Neural crest cell (in vitro differentiated cells): ENCODE data around the gene CMC1. TPM values are rescaled to one million over a fixed set of nuclear protein-coding genes. Genes with fewer than 3 reads are reported as not detected.
A peak's percentile ranks its signal among the peaks of the same experiment; 100 is the strongest.

Experiments
- DNase-seq: peaks from one replicate; pipeline ENCODE4 v3.0.0; 2021; ENCODE audit warnings: low read depth, mixed read lengths, low spot score
- H3K27ac Mint-ChIP-seq: one replicate; pipeline ENCODE4 v1.8.0; 2021; ENCODE audit warnings: mild to moderate bottlenecking, mixed read lengths; ENCODE audit not compliant: unreplicated experiment
- H3K27me3 Mint-ChIP-seq: 2 replicates; pipeline ENCODE4 v1.8.0; 2021; ENCODE audit warnings: low read depth, mild to moderate bottlenecking, mixed read lengths
- H3K36me3 Mint-ChIP-seq: 2 replicates; pipeline ENCODE4 v1.8.0; 2021; ENCODE audit warnings: low read depth, mild to moderate bottlenecking, mixed read lengths
- H3K4me1 Mint-ChIP-seq: 2 replicates; pipeline ENCODE4 v1.8.0; 2021; ENCODE audit warnings: mixed read lengths
- H3K4me3 Mint-ChIP-seq: one replicate; pipeline ENCODE4 v1.8.0; 2021; ENCODE audit warnings: mild to moderate bottlenecking, mixed read lengths
- H3K9me3 Mint-ChIP-seq: 2 replicates; pipeline ENCODE4 v1.8.0; 2021; ENCODE audit warnings: mixed read lengths
- total RNA-seq: library from RNA; stranded (reverse); gene quantifications from 2 replicates; pipeline ENCODE4 v1.2.1, GENCODE V29; 2021
- TF ChIP-seq, protein P1 (sequence below): fragments of 200-600 bp; sonication (generic); conservative IDR thresholded peaks from 2 replicates; pipeline ENCODE4 v1.5.0; 2021; ENCODE audit warnings: antibody characterized with exemption, mild to moderate bottlenecking

Gene CMC1
- total RNA-seq, 1 donor from 2014 or later, result 10.1 TPM

DNA sequence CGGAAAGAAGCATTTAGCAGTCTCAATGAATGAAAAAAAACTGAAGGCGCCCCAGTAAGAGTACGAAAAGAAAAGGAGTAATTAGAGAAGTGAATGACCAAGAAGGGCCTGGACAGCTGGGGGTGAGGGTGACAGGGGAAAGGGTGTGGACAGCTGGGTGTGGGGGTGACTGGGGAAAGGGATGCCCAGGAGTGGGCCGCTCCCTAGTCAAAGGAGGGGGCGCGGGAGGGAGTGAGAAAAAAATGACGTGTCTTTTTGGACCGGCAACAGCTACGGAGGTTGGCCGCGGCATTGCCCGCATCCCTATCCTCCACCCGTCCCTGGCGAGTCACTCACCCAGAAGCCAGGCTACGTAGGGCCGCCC, 106.8 kb downstream of the CMC1 start:
- no peak for DNase-seq
- TF ChIP-seq, protein P1, sequence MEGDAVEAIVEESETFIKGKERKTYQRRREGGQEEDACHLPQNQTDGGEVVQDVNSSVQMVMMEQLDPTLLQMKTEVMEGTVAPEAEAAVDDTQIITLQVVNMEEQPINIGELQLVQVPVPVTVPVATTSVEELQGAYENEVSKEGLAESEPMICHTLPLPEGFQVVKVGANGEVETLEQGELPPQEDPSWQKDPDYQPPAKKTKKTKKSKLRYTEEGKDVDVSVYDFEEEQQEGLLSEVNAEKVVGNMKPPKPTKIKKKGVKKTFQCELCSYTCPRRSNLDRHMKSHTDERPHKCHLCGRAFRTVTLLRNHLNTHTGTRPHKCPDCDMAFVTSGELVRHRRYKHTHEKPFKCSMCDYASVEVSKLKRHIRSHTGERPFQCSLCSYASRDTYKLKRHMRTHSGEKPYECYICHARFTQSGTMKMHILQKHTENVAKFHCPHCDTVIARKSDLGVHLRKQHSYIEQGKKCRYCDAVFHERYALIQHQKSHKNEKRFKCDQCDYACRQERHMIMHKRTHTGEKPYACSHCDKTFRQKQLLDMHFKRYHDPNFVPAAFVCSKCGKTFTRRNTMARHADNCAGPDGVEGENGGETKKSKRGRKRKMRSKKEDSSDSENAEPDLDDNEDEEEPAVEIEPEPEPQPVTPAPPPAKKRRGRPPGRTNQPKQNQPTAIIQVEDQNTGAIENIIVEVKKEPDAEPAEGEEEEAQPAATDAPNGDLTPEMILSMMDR, result no peak
- Mint-ChIP-seq H3K27ac (peak overlapping the region; percentile 99), H3K4me1 (peaks cover 47% of the 10 kb centered on the region), H3K36me3 (peaks cover 13% of the 10 kb centered on the region), H3K27me3 (no peaks in the 10 kb centered on the region), H3K4me3 (peak overlapping the region; percentile 97), H3K9me3 (peaks cover 2% of the 10 kb centered on the region)

DNA sequence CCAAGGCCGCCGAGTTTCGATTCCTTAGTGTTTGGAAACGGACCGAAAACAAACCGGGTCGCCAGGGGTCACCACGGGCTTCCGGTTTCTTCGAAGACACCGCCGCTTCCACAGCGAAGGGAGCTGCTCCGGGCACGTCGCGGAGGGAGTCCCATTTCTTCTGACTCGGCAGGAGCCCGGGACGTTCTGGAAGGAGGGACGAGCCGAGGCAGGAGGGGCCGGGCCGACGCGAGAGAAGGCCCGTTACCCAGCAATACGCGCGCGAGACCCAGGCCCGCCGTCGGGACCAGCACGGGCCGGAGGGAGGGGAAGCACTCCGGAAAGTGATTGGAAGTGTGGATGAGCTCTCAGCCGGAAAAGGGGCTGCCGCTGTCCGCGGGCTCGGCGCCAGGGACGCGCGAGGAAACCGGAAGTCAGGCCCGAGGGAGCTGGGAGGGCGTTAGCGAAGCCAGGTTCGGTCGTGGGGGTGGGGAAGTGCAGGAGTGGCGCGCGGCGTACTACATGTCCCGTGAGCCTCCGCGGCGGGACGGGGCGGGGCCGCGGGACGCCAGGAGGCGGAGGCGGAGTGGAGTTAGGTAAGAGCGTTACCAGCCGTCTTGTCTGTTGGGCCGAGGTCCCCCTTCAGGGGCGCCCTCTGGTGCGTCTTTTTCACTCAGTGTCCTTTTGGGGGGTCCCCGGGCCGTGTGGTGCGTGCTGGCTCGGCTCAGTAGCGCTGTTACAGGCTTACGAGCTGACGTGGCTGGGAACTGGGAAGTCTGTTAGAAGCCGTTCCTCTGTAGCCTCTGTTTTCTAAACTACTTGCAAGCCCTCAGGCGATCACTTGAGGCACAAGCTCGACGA, 107.4 kb downstream of the CMC1 start, which contains the start of the genes AZI2 and ZCWPW2:
AZI2 (minus strand) TSS at position 196 of the 840 bp plus-strand sequence. CDS start 8,207 bp downstream, outside the sequence.
ZCWPW2 (plus strand) TSS at position 93 of the 840 bp plus-strand sequence. CDS start 64,348 bp downstream, outside the sequence.
- Mint-ChIP-seq H3K27me3 (no peaks in the 10 kb centered on the region), H3K27ac (peak within 1 kb of the TSS; percentile 99), H3K4me3 (peak within 1 kb of the TSS; percentile 97), H3K36me3 (peaks cover 17% of the 10 kb centered on the region), H3K4me1 (peaks cover 47% of the 10 kb centered on the region), H3K9me3 (peaks cover 4% of the 10 kb centered on the region)
- TF ChIP-seq, protein P1, result peak; percentile 41
- DNase-seq, result peak; percentile 88

DNA sequence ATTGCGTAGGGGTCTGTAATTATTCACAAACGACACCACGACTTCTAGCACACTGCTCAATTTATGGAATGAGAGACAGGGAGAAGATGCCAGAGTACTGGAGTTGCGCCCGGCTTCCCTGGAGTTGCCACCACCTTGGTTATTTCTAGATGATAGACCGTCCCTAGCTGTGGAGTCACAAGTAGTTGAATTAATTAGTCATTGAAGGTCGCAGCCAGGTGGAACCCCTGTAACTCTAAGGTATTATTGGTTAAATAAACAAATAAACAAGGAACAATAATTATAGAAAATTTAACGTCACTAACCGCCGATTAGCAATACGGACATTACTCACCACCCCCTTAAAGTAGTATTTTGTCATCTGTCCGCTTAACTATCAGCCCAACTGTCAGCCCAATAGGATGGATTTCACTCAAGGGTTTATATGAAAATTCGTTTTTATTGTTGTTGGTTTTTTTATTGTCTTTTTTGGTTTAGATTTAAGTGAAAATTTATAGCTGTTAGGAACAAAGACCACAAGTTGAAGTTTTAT, 108.1 kb downstream of the CMC1 start:
- Mint-ChIP-seq H3K36me3 (peaks cover 21% of the 10 kb centered on the region), H3K9me3 (peaks cover 7% of the 10 kb centered on the region), H3K27me3 (no peaks in the 10 kb centered on the region), H3K4me1 (peaks cover 47% of the 10 kb centered on the region), H3K27ac (peak overlapping the region; percentile 99), H3K4me3 (peak overlapping the region; percentile 97)
- no peak for DNase-seq
- TF ChIP-seq, protein P1, result no peak

Other genes starting within 250 kb of the CMC1 start
- gene ZCWPW2, start 107.1 kb downstream of the CMC1 start, total RNA-seq, result 0.30 TPM in 1 of 2 replicates, not detected in the other
- 61.0 and 65.4 TPM in 2 replicates for gene AZI2, start 107.2 kb downstream of the CMC1 start, total RNA-seq